CD14-positive monocyte (primary cell): ENCODE data around the gene CMTM6. TPM values are rescaled to one million over a fixed set of nuclear protein-coding genes. Genes with fewer than 3 reads are reported as not detected.

ENCODE experiments used
- DNase-seq, 3 donors: peaks; one replicate each; pipeline ENCODE4 v3.0.0-alpha.2; 2011 to 2022
- H2AFZ ChIP-seq: 2 replicates; pipeline ENCODE4 v1.6.0; 2012; ENCODE audit warnings: mild to moderate bottlenecking, low read depth, low read length, inconsistent platforms; ENCODE audit not compliant: insufficient read depth, poor library complexity, severe bottlenecking
- H3K27ac ChIP-seq, 2 donors: 1 replicate in 1 of 2; 2 replicates in 1 of 2; pipeline ENCODE4 v1.5.1; 2012 to 2013; ENCODE audit warnings: low read length in 2 of 2, control low read depth in 1 of 2, inconsistent platforms in 1 of 2, low read depth in 1 of 2, mild to moderate bottlenecking in 1 of 2
- H3K27me3 ChIP-seq, 2 donors: one replicate each; pipeline versions ENCODE4 v1.6.0 to v1.6.1; 2011 to 2013; ENCODE audit warnings: low read length in 2 of 2; ENCODE audit not compliant: control insufficient read depth in 2 of 2, insufficient read depth in 2 of 2
- H3K36me3 ChIP-seq, 2 donors: replicated peaks in 1 of 2; 1 replicate in 1 of 2; 2 replicates in 1 of 2; pipeline versions ENCODE4 v1.5.1 to v1.6.1; 2012 to 2013; ENCODE audit warnings: low read length in 2 of 2, control low read depth in 1 of 2, inconsistent platforms in 1 of 2, mild to moderate bottlenecking in 1 of 2; ENCODE audit not compliant: insufficient read depth in 2 of 2, control insufficient read depth in 1 of 2
- H3K4me1 ChIP-seq, 2 donors: 1 replicate in 1 of 2; 2 replicates in 1 of 2; pipeline versions ENCODE4 v1.5.1 to v1.6.1; 2012 to 2013; ENCODE audit warnings: low read length in 2 of 2, control low read depth in 1 of 2, inconsistent platforms in 1 of 2, mild to moderate bottlenecking in 1 of 2, moderate library complexity in 1 of 2; ENCODE audit not compliant: insufficient read depth in 2 of 2, control insufficient read depth in 1 of 2
- H3K4me2 ChIP-seq: replicated peaks from 2 replicates; pipeline ENCODE3; 2012; ENCODE audit warnings: low read length, moderate library complexity, mild to moderate bottlenecking; ENCODE audit not compliant: poor library complexity, severe bottlenecking; ENCODE audit errors: extremely low read depth
- H3K4me3 ChIP-seq, 3 experiments: fragments of 200-600 bp in 1 of 3; sonication (generic) in 1 of 3; replicated peaks in 1 of 3; 1 replicate in 2 of 3; 2 replicates in 1 of 3; pipeline ENCODE4 v1.5.1; 2011 to 2013; ENCODE audit warnings: low read length in 3 of 3, mild to moderate bottlenecking in 3 of 3, control low read depth in 2 of 3, low read depth in 2 of 3, inconsistent platforms in 1 of 3, moderate library complexity in 1 of 3
- H3K79me2 ChIP-seq: 2 replicates; pipeline ENCODE4 v1.6.0; 2012; ENCODE audit warnings: mild to moderate bottlenecking, control low read depth, inconsistent platforms, low read length, moderate library complexity; ENCODE audit not compliant: insufficient read depth
- H3K9ac ChIP-seq: 2 replicates; pipeline ENCODE4 v1.6.0; 2017; ENCODE audit warnings: low read length, mild to moderate bottlenecking; ENCODE audit not compliant: insufficient read depth, poor library complexity, severe bottlenecking
- H3K9me3 ChIP-seq, 2 donors: replicated peaks in 1 of 2; 1 replicate in 1 of 2; 2 replicates in 1 of 2; pipeline versions ENCODE4 v1.5.1 to v1.6.1; 2012 to 2013; ENCODE audit warnings: low read length in 2 of 2, control low read depth in 1 of 2; ENCODE audit not compliant: control insufficient read depth in 1 of 2, insufficient read depth in 1 of 2
- H4K20me1 ChIP-seq: 2 replicates; pipeline ENCODE4 v1.6.0; 2012; ENCODE audit warnings: mild to moderate bottlenecking, low read length, control low read depth, moderate library complexity; ENCODE audit not compliant: insufficient read depth
- H3K27ac Mint-ChIP-seq, 7 donors: one replicate each; pipeline ENCODE4 v1.8.0; 2020; ENCODE audit warnings: mild to moderate bottlenecking in 7 of 7, mixed read lengths in 7 of 7, moderate library complexity in 6 of 7, inconsistent platforms in 2 of 7
- H3K27me3 Mint-ChIP-seq, 3 donors: one replicate each; pipeline ENCODE4 v1.8.0; 2021 to 2022; ENCODE audit warnings: low read depth in 3 of 3, mild to moderate bottlenecking in 3 of 3, mixed read lengths in 3 of 3, moderate library complexity in 3 of 3, inconsistent platforms in 1 of 3
- H3K36me3 Mint-ChIP-seq, 2 donors: one replicate each; pipeline ENCODE4 v1.8.0; 2020; ENCODE audit warnings: mixed read lengths in 2 of 2, inconsistent platforms in 1 of 2, mild to moderate bottlenecking in 1 of 2
- H3K4me1 Mint-ChIP-seq: one replicate; pipeline ENCODE4 v1.8.0; 2020; ENCODE audit warnings: mild to moderate bottlenecking, mixed read lengths
- H3K4me3 Mint-ChIP-seq, 2 donors: one replicate each; pipeline ENCODE4 v1.8.0; 2020; ENCODE audit warnings: mild to moderate bottlenecking in 2 of 2, mixed read lengths in 2 of 2, moderate library complexity in 1 of 2
- H3K9me3 Mint-ChIP-seq, 7 donors: one replicate each; pipeline ENCODE4 v1.8.0; 2020 to 2022; ENCODE audit warnings: mixed read lengths in 7 of 7, mild to moderate bottlenecking in 6 of 7, moderate library complexity in 6 of 7, inconsistent platforms in 2 of 7
- WGBS: methylation state at CpG from one replicate; pipeline ENCODE4 v1.1.5; 2013; ENCODE audit warnings: missing lambda C conversion rate; ENCODE audit not compliant: insufficient coverage; 5-methylcytosine and 5-hydroxymethylcytosine counted together
- intact Hi-C, 2 donors: fragments of 100-400 bp; cut with micrococcal nuclease; formaldehyde crosslinking; loops; one replicate each; pipeline versions ENCODE4 v1.15.0 to v1.15.1; 2023
- polyA plus RNA-seq, 3 donors: library from polyadenylated mRNA; depleted of rRNA in 1 of 3; unstranded in 2 of 3; stranded (reverse) in 1 of 3; fragments of 300-500 nt in 2 of 3; fragments of >200 nt in 1 of 3; fragmentation: Illumina TruSeq in 2 of 3; gene quantifications; 1 replicate in 2 of 3; 2 replicates in 1 of 3; pipeline ENCODE4 v1.2.3, GENCODE V29; 2012 to 2021
- TF ChIP-seq, protein P1 (sequence below): fragments of 200-600 bp; IDR thresholded peaks from one replicate; pipeline ENCODE4 v1.8.0; 2022; ENCODE audit warnings: antibody characterized with exemption, mild to moderate bottlenecking

Gene CMTM6
- polyA plus RNA-seq, 3 donors: 40.0 to 210 (median 190) TPM

DNA sequence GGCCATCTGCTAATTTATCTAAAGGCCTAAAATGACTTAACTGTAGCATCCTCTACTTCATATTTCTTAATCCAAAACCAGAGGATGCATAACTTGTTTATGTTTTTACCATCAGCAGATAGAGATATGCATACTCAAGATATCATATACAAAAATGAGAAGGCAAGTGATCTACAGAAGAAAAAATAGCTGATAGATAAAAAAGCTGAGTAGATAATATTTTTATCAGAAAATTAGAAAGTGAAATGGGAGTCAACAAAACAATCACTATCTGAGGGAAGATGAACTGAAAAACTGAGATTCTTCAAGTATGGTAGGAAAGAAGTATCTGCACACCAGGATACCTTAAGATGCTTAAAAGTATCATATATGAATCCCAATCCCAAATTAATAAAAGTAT lies 42.7 kb upstream of the CMTM6 start:
- DNase-seq: no peak
- Histone ChIP-seq H3K79me2 (peaks cover 86% of the 10 kb centered on the region), H3K4me3 (no peak overlapping the region), H3K27me3 (no peaks in the 10 kb centered on the region), H3K4me2 (no peak overlapping the region), H4K20me1 (peaks cover 90% of the 10 kb centered on the region), H3K9me3 (no peaks in the 10 kb centered on the region), H3K9ac (no peak overlapping the region), H3K36me3 (peaks cover 9 to 48% of the 10 kb centered on the region in 2 donors), H3K4me1 (no peaks in the 10 kb centered on the region), H3K27ac (peak overlapping the region in 1 of 2 donors; percentile 46), H2AFZ (no peak overlapping the region)
- Mint-ChIP-seq H3K27me3 (no peaks in the 10 kb centered on the region), H3K9me3 (no peaks in the 10 kb centered on the region), H3K27ac (peak overlapping the region in 1 of 7 donors; percentile 13), H3K4me3 (no peak overlapping the region), H3K4me1 (peaks cover 9% of the 10 kb centered on the region), H3K36me3 (peaks cover 18 to 48% of the 10 kb centered on the region in 2 donors)
- TF ChIP-seq, protein P1, sequence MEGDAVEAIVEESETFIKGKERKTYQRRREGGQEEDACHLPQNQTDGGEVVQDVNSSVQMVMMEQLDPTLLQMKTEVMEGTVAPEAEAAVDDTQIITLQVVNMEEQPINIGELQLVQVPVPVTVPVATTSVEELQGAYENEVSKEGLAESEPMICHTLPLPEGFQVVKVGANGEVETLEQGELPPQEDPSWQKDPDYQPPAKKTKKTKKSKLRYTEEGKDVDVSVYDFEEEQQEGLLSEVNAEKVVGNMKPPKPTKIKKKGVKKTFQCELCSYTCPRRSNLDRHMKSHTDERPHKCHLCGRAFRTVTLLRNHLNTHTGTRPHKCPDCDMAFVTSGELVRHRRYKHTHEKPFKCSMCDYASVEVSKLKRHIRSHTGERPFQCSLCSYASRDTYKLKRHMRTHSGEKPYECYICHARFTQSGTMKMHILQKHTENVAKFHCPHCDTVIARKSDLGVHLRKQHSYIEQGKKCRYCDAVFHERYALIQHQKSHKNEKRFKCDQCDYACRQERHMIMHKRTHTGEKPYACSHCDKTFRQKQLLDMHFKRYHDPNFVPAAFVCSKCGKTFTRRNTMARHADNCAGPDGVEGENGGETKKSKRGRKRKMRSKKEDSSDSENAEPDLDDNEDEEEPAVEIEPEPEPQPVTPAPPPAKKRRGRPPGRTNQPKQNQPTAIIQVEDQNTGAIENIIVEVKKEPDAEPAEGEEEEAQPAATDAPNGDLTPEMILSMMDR: no peak
- intact Hi-C loops: no loop called here

DNA sequence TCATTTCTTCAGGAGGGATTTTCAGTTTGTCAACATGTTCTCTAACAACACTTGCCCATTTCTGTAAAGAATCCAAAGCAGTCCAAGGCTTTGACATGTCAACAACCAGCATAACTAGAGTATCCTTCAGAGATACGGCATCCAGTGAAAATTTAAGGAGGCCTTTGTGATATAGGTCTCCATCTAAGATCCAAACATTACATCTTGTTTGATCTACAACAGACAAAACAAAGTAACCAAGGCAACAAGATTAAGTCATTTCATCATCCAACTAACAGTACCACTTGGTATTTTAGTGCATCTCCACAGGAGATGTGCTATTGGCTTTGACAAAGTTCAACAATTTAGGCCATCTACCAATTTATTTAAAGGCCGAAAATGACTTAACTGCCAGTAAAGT lies 42.2 kb upstream of the CMTM6 start:
- Histone ChIP-seq H2AFZ (no peak overlapping the region), H3K4me2 (no peak overlapping the region), H3K27me3 (no peaks in the 10 kb centered on the region), H3K4me1 (no peaks in the 10 kb centered on the region), H3K27ac (peak overlapping the region in 1 of 2 donors; percentile 46), H3K36me3 (peaks cover 12 to 50% of the 10 kb centered on the region in 2 donors), H3K9me3 (no peaks in the 10 kb centered on the region), H3K79me2 (peaks cover 82% of the 10 kb centered on the region), H4K20me1 (peaks cover 86% of the 10 kb centered on the region), H3K9ac (no peak overlapping the region), H3K4me3 (no peak overlapping the region)
- Mint-ChIP-seq H3K4me3 (no peak overlapping the region), H3K36me3 (peaks cover 18 to 47% of the 10 kb centered on the region in 2 donors), H3K9me3 (peaks cover 0 to under 1% (median 0%) of the 10 kb centered on the region in 7 donors), H3K27ac (peak overlapping the region in 5 of 7 donors; percentile 31 to 75 (median 63)), H3K27me3 (no peaks in the 10 kb centered on the region), H3K4me1 (peaks cover 6% of the 10 kb centered on the region)
- DNase-seq: no peak
- TF ChIP-seq, protein P1: no peak
- WGBS: 90% methylated on average over 1 of the region's 2 CpGs
- intact Hi-C loops: no loop called here
